HG03571 (cell line): ENCODE measurements around the gene HMCN2.

ENCODE experiments used
- ATAC-seq: cut with Tn5 transposase; IDR thresholded peaks from one replicate; pipeline ENCODE4 v1.9.1; 2021; ENCODE audit not compliant: unreplicated experiment

Gene HMCN2

GRCh38 chr9:130288926-130289690, 23.5 kb downstream of the HMCN2 start:
- no peak for ATAC-seq

DNA sequence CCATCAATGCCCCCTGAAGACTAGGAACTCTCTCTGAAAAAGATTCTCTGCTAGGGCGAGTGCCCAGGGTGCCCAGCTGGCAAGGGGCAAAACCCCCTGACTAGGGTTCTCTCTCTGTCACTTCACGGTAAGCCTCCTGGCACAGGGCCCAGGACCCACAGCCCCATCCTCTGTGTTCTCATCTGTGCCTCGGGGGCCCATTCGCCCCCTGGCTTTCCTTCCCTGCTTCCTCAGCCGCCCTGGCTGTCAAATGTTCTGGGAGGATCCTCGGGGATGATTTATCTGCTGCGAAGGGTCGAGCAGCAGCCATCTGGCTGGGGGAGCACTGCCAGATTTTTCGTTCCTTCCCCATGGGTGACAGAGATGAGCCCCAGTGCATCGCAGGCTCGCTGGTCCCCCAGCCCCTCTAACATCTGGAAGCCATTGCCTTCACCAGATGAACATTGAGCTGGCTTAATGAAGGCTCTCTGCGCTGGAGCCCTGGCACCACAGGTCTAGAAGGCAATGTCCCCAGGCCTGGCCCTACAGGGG, 24.2 kb downstream of the HMCN2 start:
- ATAC-seq = no peak

DNA sequence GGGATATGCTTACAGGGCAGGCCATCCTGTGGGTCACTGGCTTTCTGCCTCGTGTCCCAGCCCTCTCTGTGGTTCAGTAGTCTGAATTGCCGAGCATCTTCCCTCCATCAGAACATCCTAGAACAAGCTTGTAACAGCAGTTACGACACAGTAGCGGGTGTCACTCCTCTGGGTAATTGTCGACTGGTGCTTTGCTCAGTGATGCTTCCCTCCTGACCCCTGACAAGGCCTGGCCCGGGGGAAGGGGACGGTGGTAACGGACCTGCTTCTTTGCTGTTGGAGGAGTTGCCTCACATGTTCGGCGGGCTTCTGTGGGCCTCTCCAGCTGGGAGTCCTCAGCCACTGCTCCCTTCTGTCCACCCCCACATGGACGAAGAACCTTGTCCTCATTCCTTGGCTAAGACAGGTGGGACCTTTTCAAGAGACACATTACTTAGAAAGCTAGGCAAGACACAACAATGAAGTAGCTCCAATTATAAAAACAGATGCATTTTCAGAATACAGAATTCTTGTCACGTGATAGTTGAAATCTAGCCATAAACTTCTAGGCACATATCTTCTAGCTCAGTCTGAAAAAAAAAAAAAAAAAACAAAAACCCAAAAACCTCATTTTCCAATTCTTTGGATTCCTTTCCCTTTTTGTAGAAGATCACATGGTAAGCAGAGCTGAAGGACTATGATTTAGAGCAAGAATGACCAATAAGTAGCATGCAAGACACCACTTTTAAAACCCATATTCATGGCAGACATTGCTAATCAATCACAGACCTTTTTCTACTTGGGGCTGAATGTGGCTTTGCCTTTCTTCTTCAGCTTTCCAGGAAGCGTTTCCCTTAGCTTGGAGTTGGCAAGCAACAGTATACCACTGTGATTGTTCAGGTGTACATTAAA, 25.0 kb downstream of the HMCN2 start:
- no peak for ATAC-seq

DNA sequence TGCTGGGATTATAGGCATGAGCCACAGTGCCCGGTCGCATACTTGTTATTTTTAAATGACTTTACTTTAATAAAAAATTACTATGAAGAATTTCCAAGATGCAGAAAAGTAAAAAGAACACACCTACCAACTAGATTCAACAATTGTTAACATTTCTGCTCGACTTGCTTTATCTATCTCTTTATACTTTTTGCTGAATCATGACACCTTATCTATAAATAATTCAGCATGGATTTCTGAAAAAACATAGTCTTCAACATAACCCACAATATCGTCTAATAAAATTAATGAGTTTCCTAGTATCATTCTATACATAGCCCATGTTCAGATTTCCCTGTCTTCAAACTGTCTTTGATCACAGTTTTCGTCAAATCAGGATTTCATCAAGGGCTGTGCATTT, 25.9 kb downstream of the HMCN2 start:
- no peak for ATAC-seq

- ATAC-seq = no peak
These were observed 26.5 kb downstream of the HMCN2 start for GRCh38 chr9:130292106-130292505.

GRCh38 chr9:130294664-130295063, 29.1 kb downstream of the HMCN2 start:
- ATAC-seq = no peak

- no peak for ATAC-seq
These were observed 29.9 kb downstream of the HMCN2 start for GRCh38 chr9:130295431-130295830.

GRCh38 chr9:130295945-130296782, 30.6 kb downstream of the HMCN2 start:
- ATAC-seq = no peak

- no peak for ATAC-seq
These were observed 31.2 kb downstream of the HMCN2 start for GRCh38 chr9:130296783-130297055.

GRCh38 chr9:130297371-130297770, 31.8 kb downstream of the HMCN2 start:
- ATAC-seq = no peak

GRCh38 chr9:130298662-130299279, 33.2 kb downstream of the HMCN2 start:
- ATAC-seq = no peak

GRCh38 chr9:130299785-130300615, 34.4 kb downstream of the HMCN2 start:
- no peak for ATAC-seq

- ATAC-seq = no peak
These were observed 35.2 kb downstream of the HMCN2 start for GRCh38 chr9:130300739-130301138.

GRCh38 chr9:130301483-130302286, 36.1 kb downstream of the HMCN2 start:
- ATAC-seq = no peak

GRCh38 chr9:130302785-130303612, 37.4 kb downstream of the HMCN2 start:
- no peak for ATAC-seq

DNA sequence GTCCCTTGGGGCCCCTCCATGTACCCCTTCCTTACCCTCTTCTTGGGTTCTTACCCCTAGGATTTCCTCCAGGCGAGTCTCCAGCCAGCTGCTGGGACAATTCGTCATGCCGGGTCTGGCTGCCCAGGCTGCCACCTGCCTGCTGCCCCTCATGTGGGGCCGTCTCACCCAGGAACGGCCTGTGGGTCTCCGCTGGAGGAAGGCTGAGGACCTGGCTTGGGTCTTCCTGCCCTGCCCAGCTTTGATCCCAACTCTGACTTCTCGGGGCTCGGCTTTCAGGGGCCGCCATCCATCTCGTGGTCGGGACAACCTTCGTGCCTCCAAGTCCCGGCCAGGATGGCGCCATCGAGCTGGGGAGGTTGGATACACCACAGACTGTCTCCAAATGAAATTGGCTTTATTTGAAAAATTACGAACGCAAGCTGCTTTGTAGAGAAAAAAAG, 38.1 kb downstream of the HMCN2 start:
- no peak for ATAC-seq

- no peak for ATAC-seq
These were observed 38.6 kb downstream of the HMCN2 start for GRCh38 chr9:130304116-130304515.

GRCh38 chr9:130304643-130305042, 39.1 kb downstream of the HMCN2 start:
- no peak for ATAC-seq
